Epithelial cell of proximal tubule (primary cell): ENCODE results near the gene H2BK1. TPM values are rescaled to one million over a fixed set of nuclear protein-coding genes. Genes with fewer than 3 reads are reported as not detected.

Experiments used
- DNase-seq: peaks from one replicate; pipeline ENCODE4 v3.0.0-alpha.2; 2011; ENCODE audit warnings: low read depth
- H3K4me3 ChIP-seq: 2 replicates; pipeline ENCODE4 v1.5.1; 2011; ENCODE audit warnings: low read depth, mild to moderate bottlenecking, low read length
- total RNA-seq: library from RNA; depleted of rRNA; stranded (reverse); fragments of >200 nt; gene quantifications from 2 replicates; pipeline ENCODE4 v1.2.3, GENCODE V29; 2015
- TF ChIP-seq, protein P1 (sequence below): conservative IDR thresholded peaks from 2 replicates; pipeline ENCODE4 v1.5.1; 2012; ENCODE audit warnings: low read depth, mild to moderate bottlenecking, low read length

The H2BK1 gene
- total RNA-seq, 1 donor from 2014 or later: not detected

- DNase-seq: no peak
- H3K4me3 ChIP-seq: no peak overlapping the region
- TF ChIP-seq, protein P1, sequence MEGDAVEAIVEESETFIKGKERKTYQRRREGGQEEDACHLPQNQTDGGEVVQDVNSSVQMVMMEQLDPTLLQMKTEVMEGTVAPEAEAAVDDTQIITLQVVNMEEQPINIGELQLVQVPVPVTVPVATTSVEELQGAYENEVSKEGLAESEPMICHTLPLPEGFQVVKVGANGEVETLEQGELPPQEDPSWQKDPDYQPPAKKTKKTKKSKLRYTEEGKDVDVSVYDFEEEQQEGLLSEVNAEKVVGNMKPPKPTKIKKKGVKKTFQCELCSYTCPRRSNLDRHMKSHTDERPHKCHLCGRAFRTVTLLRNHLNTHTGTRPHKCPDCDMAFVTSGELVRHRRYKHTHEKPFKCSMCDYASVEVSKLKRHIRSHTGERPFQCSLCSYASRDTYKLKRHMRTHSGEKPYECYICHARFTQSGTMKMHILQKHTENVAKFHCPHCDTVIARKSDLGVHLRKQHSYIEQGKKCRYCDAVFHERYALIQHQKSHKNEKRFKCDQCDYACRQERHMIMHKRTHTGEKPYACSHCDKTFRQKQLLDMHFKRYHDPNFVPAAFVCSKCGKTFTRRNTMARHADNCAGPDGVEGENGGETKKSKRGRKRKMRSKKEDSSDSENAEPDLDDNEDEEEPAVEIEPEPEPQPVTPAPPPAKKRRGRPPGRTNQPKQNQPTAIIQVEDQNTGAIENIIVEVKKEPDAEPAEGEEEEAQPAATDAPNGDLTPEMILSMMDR: no peak
Measured at GRCh38 chr7:151193203-151193978, 16.9 kb downstream of the H2BK1 start.

GRCh38 chr7:151192002-151192539 lies 18.2 kb downstream of the H2BK1 start:
- DNase-seq: no peak
- H3K4me3 ChIP-seq: no peak overlapping the region
- TF ChIP-seq, protein P1: no peak

GRCh38 chr7:151191544-151191943 lies 18.7 kb downstream of the H2BK1 start:
- no peak for DNase-seq
- TF ChIP-seq, protein P1: no peak
- H3K4me3 ChIP-seq: no peak overlapping the region

- H3K4me3 ChIP-seq: no peak overlapping the region
- TF ChIP-seq, protein P1: no peak
- DNase-seq: no peak
Measured at GRCh38 chr7:151189038-151189437, 21.2 kb downstream of the H2BK1 start.

- no peak overlapping the region for H3K4me3 ChIP-seq
- DNase-seq: no peak
- TF ChIP-seq, protein P1: no peak
Measured at GRCh38 chr7:151188252-151188542, 22.1 kb downstream of the H2BK1 start.

DNA sequence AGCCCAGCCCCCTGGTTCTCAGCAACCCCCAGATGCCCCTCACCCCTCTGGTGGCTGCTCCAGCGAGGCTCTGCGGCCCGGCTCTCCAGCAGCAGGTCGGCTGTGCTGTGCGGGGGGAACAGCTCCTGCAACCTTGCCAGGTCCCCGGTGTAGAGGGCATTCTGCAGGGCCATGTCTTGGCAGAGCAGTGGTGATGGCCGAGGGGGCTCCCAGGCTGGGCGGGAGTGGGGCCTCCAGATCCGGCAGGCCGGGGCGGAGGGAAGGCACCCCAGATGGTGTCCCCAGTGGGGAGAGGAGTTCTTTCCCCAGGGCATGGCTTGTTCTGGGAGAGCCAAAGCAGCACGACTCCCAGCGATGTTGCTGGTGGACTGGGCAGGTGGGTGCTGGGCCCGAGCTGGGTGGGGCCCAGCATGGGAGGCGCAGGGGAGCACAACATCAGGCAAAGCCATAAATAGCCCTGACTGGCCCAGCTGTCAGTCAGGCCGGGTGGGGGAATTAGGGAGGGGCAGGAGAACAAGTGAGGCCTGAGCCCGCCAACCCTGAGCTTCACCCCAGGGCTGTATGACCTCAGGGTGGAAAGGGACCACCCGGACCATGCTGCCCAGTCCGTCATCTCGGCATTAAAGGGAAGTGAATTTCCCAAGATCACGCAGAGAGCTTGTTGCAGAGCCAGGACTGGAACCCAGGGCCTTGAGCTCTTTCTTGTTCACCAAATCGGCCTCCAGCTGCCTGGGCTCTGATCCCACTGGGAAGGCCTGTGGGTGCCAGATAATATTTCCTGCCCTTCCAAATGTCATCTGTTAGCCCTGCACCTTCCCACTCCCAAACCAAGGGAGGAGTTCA lies 22.7 kb downstream of the H2BK1 start:
- DNase-seq: no peak
- H3K4me3 ChIP-seq: no peak overlapping the region
- TF ChIP-seq, protein P1: no peak
